Uterus (tissue), 2 donors: ENCODE measurements around the gene NEURL1B.

Experiments used
- POLR2A ChIP-seq, 2 donors: fragments of 450-650 bp; IDR thresholded peaks; one replicate each; pipeline ENCODE4 v1.6.1; 2016; ENCODE audit warnings: antibody characterized with exemption in 2 of 2, mild to moderate bottlenecking in 1 of 2, moderate library complexity in 1 of 2
- TF ChIP-seq, protein P1 (sequence below), 4 experiments: fragments of 200-600 bp in 2 of 4; fragments of 450-650 bp in 2 of 4; sonication (generic) in 2 of 4; IDR thresholded peaks; one replicate each; pipeline ENCODE4 v1.5.1; 2016 to 2019; ENCODE audit warnings: antibody characterized with exemption in 4 of 4, mild to moderate bottlenecking in 2 of 4, moderate library complexity in 1 of 4

DNA sequence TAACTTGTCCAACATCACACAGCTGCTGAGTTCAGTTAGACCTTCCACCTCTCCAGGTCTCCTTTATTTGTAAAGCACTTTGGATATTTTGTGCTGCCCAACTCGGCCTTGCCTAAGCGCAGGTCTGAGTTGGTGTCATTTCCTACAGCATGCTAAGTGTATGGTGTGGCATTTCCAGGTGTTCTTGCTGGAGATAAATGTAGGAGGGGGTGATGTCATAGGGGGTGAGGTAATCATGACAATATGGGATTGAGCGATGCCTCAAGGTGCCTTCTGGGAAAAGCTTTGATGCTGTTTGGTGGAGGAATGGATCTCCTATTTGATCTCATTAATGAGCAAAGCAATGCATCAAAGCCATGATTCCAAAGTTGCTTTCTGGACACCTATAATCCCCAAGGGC lies 32.3 kb upstream of the NEURL1B start:
- no peak for TF ChIP-seq POLR2A (IDR thresholded peaks at IDR 0.05)
- TF ChIP-seq, protein P1, sequence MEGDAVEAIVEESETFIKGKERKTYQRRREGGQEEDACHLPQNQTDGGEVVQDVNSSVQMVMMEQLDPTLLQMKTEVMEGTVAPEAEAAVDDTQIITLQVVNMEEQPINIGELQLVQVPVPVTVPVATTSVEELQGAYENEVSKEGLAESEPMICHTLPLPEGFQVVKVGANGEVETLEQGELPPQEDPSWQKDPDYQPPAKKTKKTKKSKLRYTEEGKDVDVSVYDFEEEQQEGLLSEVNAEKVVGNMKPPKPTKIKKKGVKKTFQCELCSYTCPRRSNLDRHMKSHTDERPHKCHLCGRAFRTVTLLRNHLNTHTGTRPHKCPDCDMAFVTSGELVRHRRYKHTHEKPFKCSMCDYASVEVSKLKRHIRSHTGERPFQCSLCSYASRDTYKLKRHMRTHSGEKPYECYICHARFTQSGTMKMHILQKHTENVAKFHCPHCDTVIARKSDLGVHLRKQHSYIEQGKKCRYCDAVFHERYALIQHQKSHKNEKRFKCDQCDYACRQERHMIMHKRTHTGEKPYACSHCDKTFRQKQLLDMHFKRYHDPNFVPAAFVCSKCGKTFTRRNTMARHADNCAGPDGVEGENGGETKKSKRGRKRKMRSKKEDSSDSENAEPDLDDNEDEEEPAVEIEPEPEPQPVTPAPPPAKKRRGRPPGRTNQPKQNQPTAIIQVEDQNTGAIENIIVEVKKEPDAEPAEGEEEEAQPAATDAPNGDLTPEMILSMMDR (IDR thresholded peaks at IDR 0.05), result no peak
